Effector memory CD4-positive, alpha-beta T cell (primary cell): ENCODE results near the gene POLE3.

Experiments used
- DNase-seq, 3 donors: peaks; one replicate each; pipeline ENCODE4 v3.0.0-alpha.2; 2020
- H3K27ac ChIP-seq: 2 replicates; pipeline ENCODE4 v1.7.0; 2013; ENCODE audit warnings: mild to moderate bottlenecking, low read length, moderate library complexity; ENCODE audit not compliant: insufficient read depth, poor library complexity, severe bottlenecking
- H3K27me3 ChIP-seq: replicated peaks from 2 replicates; pipeline ENCODE4 v1.7.0; 2013; ENCODE audit warnings: mild to moderate bottlenecking, low read length; ENCODE audit not compliant: insufficient read depth, control insufficient read depth, poor library complexity, severe bottlenecking
- H3K36me3 ChIP-seq: 2 replicates; pipeline ENCODE4 v1.7.0; 2013; ENCODE audit warnings: mild to moderate bottlenecking, low read length, moderate library complexity; ENCODE audit not compliant: control insufficient read depth, insufficient read depth
- H3K4me1 ChIP-seq: 2 replicates; pipeline ENCODE4 v1.7.0; 2013; ENCODE audit warnings: low read length, mild to moderate bottlenecking; ENCODE audit not compliant: control insufficient read depth, insufficient read depth, poor library complexity, severe bottlenecking
- H3K4me3 ChIP-seq: 2 replicates; pipeline ENCODE4 v1.7.0; 2013; ENCODE audit warnings: low read length, low read depth, mild to moderate bottlenecking; ENCODE audit not compliant: insufficient read depth, poor library complexity, severe bottlenecking
- H3K9me3 ChIP-seq: 2 replicates; pipeline ENCODE4 v1.7.0; 2013; ENCODE audit warnings: mild to moderate bottlenecking, low read length, moderate library complexity; ENCODE audit not compliant: control insufficient read depth

The POLE3 gene

GRCh38 chr9:113431191-113431590 is 20.7 kb upstream of the POLE3 start:
- no peaks in the 10 kb centered on the region for H3K4me1 ChIP-seq
- no peaks in the 10 kb centered on the region for H3K9me3 ChIP-seq
- no peaks in the 10 kb centered on the region for H3K36me3 ChIP-seq
- H3K27me3 ChIP-seq, result no peaks in the 10 kb centered on the region
- H3K4me3 ChIP-seq, result no peak overlapping the region
- no peak overlapping the region for H3K27ac ChIP-seq
- no peak for DNase-seq

- Histone ChIP-seq H3K4me3 (no peak overlapping the region), H3K4me1 (no peaks in the 10 kb centered on the region), H3K27ac (no peak overlapping the region), H3K9me3 (no peaks in the 10 kb centered on the region), H3K36me3 (no peaks in the 10 kb centered on the region), H3K27me3 (no peaks in the 10 kb centered on the region)
- DNase-seq, result no peak
These were observed 17.7 kb upstream of the POLE3 start for GRCh38 chr9:113428062-113428615.

- no peak for DNase-seq
- Histone ChIP-seq H3K4me1 (no peaks in the 10 kb centered on the region), H3K9me3 (no peaks in the 10 kb centered on the region), H3K27me3 (no peaks in the 10 kb centered on the region), H3K27ac (no peak overlapping the region), H3K4me3 (no peak overlapping the region), H3K36me3 (no peaks in the 10 kb centered on the region)
These were observed 17.2 kb upstream of the POLE3 start for GRCh38 chr9:113427629-113428028.

- no peaks in the 10 kb centered on the region for H3K9me3 ChIP-seq
- no peaks in the 10 kb centered on the region for H3K36me3 ChIP-seq
- no peak overlapping the region for H3K4me3 ChIP-seq
- no peak overlapping the region for H3K27ac ChIP-seq
- DNase-seq, result no peak
- no peaks in the 10 kb centered on the region for H3K4me1 ChIP-seq
- H3K27me3 ChIP-seq, result no peaks in the 10 kb centered on the region
These were observed 16.2 kb upstream of the POLE3 start for GRCh38 chr9:113426701-113427100.

- no peak overlapping the region for H3K27ac ChIP-seq
- no peaks in the 10 kb centered on the region for H3K4me1 ChIP-seq
- no peaks in the 10 kb centered on the region for H3K27me3 ChIP-seq
- DNase-seq, result no peak
- H3K36me3 ChIP-seq, result no peaks in the 10 kb centered on the region
- no peak overlapping the region for H3K4me3 ChIP-seq
- no peaks in the 10 kb centered on the region for H3K9me3 ChIP-seq
These were observed 14.6 kb upstream of the POLE3 start for GRCh38 chr9:113425072-113425471.

GRCh38 chr9:113421726-113422125 is 11.3 kb upstream of the POLE3 start:
- DNase-seq, result no peak
- H3K27me3 ChIP-seq, result no peaks in the 10 kb centered on the region
- H3K4me1 ChIP-seq, result no peaks in the 10 kb centered on the region
- no peak overlapping the region for H3K27ac ChIP-seq
- no peaks in the 10 kb centered on the region for H3K9me3 ChIP-seq
- H3K36me3 ChIP-seq, result no peaks in the 10 kb centered on the region
- H3K4me3 ChIP-seq, result no peak overlapping the region

GRCh38 chr9:113417370-113417769 is 6.9 kb upstream of the POLE3 start:
- Histone ChIP-seq H3K4me1 (no peaks in the 10 kb centered on the region), H3K36me3 (no peaks in the 10 kb centered on the region), H3K9me3 (no peaks in the 10 kb centered on the region), H3K4me3 (no peak overlapping the region), H3K27me3 (no peaks in the 10 kb centered on the region), H3K27ac (no peak overlapping the region)
- DNase-seq, result no peak

GRCh38 chr9:113416149-113416721 is 5.8 kb upstream of the POLE3 start:
- Histone ChIP-seq H3K4me3 (no peak overlapping the region), H3K36me3 (no peaks in the 10 kb centered on the region), H3K4me1 (peaks cover 3% of the 10 kb centered on the region), H3K9me3 (no peaks in the 10 kb centered on the region), H3K27ac (no peak overlapping the region), H3K27me3 (no peaks in the 10 kb centered on the region)
- no peak for DNase-seq

- Histone ChIP-seq H3K4me3 (peak overlapping the region; percentile 72), H3K4me1 (peaks cover 7% of the 10 kb centered on the region), H3K27ac (peak overlapping the region; percentile 91), H3K36me3 (peaks cover 10% of the 10 kb centered on the region), H3K27me3 (no peaks in the 10 kb centered on the region), H3K9me3 (no peaks in the 10 kb centered on the region)
- DNase-seq, result no peak
These were observed 630 bp downstream of the POLE3 start for GRCh38 chr9:113409883-113410206.

GRCh38 chr9:113409481-113409880 is 994 bp downstream of the POLE3 start:
- peak overlapping the region; percentile 72 for H3K4me3 ChIP-seq
- DNase-seq, result no peak
- H3K27ac ChIP-seq, result peak overlapping the region; percentile 91
- no peaks in the 10 kb centered on the region for H3K9me3 ChIP-seq
- peaks cover 10% of the 10 kb centered on the region for H3K36me3 ChIP-seq
- no peaks in the 10 kb centered on the region for H3K27me3 ChIP-seq
- H3K4me1 ChIP-seq, result peaks cover 7% of the 10 kb centered on the region
